CD4-positive, alpha-beta T cell treated with Interleukin-6 for 4 hours (primary cell): Measurements from ENCODE around the gene KANTR.
A peak's percentile ranks its signal among the peaks of the same experiment; 100 is the strongest.

Experiments
- DNase-seq: peaks from one replicate; pipeline ENCODE4 v3.0.0-alpha.2; 2020; ENCODE audit warnings: mixed read lengths

KANTR gene

DNA sequence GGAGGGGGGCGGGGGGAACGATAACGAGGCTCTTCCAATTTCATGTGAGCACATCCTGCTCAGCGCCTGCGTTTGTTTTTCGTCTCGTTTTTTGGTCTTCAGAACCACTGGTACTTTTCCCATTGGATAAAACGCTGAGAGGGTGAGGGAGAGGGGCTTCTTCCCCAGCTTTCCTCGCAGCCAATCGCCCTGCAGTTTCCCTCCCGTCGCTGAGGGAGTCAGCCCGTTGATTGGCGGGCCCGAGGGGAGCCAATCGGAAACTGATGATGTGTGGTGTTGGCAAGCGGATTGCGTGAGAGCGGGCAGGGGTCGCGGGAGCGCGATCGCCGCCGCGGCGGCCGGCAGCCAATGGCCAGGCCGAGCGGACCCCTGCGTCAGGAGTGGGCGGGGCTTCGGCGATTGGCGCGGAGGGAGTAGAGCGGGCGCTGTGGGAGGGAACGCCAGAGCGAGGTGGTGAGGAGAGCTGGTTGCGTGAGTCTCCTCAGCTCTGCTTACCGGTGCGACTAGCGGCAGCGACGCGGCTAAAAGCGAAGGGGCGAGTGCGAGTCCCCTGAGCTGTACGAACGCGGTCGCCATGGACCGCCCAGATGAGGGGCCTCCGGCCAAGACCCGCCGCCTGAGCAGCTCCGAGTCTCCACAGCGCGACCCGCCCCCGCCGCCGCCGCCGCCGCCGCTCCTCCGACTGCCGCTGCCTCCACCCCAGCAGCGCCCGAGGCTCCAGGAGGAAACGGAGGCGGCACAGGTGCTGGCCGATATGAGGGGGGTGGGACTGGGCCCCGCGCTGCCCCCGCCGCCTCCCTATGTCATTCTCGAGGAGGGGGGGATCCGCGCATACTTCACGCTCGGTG, 11.8 kb upstream of the KANTR start, which contains the start of gene TSPYL2:
TSPYL2 (plus strand) TSS at position 443 of the 848 bp plus-strand sequence; CDS start at position 575, 132 bp downstream.
- DNase-seq = peak; percentile 94

GRCh38 chrX:53082773-53083616, 10.9 kb upstream of the KANTR start:
- DNase-seq = no peak

DNA sequence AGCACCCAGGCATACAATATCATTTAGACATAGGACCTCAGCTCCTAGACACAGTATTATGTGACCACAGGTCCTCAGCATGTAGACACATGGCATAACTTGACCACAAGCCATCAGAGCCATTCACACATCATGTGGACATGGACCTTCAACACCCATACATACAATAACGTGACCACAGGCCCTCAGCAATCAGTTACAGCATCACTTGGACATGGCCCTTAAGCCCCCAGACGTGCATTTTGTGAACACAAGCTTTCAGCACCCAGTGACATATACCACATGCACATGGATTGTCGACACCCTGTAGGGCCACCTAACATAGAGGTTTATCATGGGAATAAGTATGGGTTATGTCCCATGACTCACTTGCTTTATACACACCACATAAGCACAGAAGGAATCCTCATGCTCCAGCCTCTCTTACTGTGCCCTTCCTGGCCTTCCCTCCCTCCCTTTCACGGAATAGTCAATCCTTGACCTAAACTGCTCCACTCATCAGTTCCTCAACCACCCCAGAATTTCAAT, 9.8 kb upstream of the KANTR start:
- no peak for DNase-seq

DNA sequence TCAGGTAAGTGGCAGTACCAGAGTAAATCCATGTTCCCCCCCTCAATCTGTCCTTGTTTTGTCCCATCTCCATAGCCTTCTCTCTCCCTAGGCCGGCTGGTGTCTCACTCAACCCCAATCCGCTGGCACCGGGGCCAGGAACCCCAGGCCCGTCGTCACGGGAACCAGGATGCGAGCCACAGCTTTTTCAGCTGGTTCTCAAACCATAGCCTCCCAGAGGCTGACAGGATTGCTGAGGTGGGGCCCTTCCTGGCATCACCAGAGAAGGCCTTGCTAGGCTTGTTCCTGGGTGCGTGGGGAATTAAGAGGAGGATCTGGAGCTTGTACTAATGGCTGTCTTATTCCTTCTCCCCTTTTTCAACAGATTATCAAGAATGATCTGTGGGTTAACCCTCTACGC, 9.1 kb upstream of the KANTR start:
- no peak for DNase-seq

DNA sequence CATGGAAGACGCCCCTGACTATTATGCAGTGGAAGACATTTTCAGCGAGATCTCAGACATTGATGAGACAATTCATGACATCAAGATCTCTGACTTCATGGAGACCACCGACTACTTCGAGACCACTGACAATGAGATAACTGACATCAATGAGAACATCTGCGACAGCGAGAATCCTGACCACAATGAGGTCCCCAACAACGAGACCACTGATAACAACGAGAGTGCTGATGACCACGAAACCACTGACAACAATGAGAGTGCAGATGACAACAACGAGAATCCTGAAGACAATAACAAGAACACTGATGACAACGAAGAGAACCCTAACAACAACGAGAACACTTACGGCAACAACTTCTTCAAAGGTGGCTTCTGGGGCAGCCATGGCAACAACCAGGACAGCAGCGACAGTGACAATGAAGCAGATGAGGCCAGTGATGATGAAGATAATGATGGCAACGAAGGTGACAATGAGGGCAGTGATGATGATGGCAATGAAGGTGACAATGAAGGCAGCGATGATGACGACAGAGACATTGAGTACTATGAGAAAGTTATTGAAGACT, 8.2 kb upstream of the KANTR start:
- DNase-seq = no peak

GRCh38 chrX:53086464-53086863, 7.5 kb upstream of the KANTR start:
- no peak for DNase-seq

GRCh38 chrX:53087388-53087831, 6.5 kb upstream of the KANTR start:
- no peak for DNase-seq

DNA sequence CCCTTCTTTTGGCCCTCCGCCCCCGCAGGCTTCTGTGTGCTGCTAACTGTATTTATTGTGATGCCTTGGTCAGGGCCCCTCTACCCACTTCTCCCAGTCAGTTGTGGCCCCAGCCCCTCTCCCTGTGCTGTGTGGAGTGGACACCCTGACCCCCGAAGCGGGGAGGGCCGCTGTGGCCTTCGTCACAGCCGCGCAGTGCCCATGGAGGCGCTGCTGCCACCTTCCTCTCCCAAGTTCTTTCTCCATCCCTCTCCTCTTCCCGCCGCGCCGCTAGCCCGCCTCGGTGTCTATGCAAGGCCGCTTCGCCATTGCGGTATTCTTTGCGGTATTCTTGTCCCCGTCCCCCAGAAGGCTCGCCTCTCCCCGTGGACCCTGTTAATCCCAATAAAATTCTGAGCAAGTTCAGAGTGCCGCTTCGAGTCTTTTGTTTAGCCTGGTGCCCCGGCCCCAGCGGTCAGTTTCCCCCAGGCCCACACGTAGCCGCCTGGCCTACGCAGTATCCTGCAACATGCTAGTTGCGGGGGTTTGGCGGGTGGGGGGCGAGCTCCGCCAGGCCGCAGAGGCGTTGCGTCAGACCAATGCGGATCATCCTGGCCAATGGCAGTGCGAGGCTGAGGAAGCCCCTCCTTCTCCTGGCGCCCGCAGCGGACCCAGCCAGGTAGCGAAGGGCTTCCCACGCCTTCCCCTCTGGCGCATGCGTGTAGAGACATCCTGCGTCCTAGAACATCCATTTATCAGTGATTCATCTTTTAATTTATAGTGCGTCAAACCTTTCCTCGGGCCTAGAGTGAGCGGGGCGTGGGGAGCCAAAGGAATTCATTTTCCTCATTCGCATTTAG, 5.6 kb upstream of the KANTR start:
- DNase-seq = peak; percentile 86

DNA sequence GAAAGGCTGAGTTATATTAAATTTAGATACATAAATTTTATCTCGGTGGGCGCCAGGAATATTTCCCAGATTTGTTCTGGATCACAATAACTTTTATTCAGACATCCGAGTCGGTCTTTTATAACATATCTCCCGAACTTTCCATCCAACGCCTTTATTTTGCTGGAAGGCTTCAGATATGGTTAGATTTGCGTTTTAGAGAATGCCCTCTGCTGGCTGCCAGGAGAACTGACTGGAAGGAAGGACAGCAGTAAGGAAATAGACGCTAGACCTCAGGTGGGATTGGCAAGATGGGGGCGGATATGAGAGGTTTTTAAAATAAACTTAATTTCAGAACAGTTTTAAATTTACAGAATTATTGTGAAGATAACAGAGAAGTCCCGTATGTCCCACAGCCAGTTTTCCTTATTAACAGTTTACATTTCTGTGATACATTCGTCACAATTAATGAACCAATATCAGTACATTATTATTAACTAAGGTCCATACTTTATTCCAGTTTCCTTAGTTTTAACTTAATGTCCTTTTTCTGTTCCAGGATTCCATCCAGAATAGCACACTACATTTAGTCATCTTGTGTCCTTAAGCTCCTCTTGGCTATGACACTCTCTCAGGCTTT, 4.6 kb upstream of the KANTR start:
- DNase-seq = peak; percentile 63

DNA sequence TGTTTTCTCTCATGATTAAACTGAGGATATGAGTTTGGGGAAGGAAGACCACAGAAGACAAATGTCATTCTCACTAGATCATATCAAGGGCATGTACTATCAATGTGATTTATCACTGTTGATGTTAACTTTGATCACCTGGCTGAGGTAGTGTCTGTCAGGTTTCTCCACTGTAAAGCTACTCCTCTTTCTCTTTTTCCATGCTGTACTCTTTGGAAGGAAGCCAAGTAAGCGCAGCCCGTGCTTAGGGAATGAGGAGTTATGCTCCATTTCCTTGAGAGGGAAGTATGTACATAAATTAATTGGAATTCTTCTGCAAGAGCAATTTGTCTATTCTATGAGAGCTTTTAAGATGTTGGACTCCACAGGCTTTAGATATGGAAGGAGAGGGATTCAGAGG, 4.0 kb upstream of the KANTR start:
- no peak for DNase-seq

DNA sequence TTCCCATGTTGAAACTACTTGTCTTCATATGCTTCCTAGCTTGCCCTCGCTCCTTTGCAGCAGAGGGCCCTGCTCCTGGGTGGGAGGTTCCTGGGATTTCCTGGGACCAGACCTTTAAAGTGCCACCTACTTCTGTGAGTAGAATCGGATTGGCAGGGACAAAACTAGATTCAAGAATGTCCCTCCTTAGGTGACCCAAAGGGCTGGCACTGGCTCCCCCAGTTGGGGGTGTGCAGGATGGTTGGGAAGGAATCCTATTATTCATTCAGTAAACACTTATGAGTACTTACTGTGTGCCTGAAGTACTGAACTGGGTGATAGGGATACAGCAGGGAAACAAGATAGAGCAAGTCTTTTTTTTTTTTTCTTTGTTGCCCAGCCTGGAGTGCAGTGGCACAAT, 2.6 kb upstream of the KANTR start:
- DNase-seq = no peak

DNA sequence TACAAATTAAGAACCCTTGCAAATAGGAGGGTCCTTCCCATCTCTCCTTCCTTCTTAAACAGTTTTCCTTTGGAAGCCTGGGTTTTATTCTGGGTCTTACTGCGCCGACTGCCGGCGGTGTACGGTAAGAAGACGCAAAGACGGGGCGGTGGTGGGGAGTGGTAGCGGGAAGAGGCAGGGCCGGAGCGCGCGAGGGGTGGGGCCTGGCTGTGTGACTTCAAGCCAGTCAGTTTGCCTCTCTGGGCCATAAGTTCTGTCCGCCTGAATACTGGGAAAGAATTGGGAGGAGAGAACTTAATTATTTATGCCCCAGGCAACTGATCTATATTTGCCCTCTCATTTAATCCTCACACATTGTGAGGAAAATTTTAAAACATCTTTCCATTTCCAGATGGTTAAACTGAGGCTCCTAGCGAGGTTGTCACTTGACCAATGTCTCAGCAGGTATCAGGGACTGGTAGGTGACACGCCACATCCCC, 726 bp upstream of the KANTR start:
- DNase-seq = peak; percentile 84

GRCh38 chrX:53094582-53094905, 602 bp downstream of the KANTR start:
- no peak for DNase-seq

GRCh38 chrX:53095796-53096195, 1.9 kb downstream of the KANTR start:
- no peak for DNase-seq

- DNase-seq = no peak
Observed at GRCh38 chrX:53114864-53115549, 21.1 kb downstream of the KANTR start.

DNA sequence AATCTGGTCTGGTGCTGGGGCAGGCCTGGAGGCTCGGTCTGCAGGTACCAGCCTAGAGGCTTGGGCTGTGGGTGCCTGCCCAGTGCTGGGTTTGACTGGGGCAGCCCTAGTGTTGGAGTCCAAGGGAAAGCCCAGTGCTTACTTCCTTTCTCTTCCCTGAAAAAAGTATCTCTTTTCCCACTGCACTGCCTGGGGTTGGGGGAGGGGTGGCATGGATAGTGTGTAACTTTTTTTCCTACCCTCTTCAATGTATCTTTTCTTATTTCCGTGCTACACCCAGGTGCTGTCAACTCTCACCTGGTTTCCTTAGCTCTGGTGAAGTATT, 21.6 kb downstream of the KANTR start:
- DNase-seq = no peak

GRCh38 chrX:53116101-53116500, 22.2 kb downstream of the KANTR start:
- no peak for DNase-seq

DNA sequence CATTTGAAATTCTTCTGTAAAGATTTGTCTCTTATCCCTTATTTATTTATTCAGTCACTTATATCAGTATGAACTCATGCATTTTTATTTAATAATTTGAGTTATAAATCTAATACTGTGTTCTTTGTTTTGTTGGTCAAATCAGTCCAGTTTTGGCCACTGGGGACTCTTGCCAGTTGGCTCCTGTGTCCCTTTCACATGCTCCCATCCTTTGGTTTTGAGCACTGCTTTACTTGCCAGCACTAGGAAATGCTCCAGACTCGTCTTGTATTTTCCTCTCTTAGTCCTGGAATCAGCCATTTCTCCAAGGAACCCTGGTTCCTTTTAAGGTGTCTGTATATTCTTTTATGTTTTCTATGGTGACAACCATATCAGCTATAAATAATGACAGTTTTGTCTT, 28.1 kb downstream of the KANTR start:
- no peak for DNase-seq

- no peak for DNase-seq
Observed at GRCh38 chrX:53125506-53125905, 31.6 kb downstream of the KANTR start.

DNA sequence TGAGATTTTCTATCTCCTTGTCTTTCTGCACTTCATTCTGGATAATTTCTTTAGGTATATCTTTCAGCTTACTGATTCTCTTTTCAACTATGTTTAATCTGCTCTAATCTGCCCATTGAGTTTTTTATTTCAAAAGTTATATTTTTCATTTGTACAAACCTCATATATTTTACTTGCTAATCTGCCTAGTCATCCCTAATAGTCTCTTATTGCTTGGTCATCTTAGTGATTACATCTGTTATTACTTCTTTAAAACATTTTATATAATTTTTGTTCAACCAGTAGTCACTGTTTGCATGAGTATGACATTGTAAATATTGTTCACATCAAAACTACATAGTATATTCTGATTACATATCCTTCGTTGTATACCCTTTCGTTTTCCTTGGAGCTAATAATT, 32.4 kb downstream of the KANTR start:
- DNase-seq = no peak

DNA sequence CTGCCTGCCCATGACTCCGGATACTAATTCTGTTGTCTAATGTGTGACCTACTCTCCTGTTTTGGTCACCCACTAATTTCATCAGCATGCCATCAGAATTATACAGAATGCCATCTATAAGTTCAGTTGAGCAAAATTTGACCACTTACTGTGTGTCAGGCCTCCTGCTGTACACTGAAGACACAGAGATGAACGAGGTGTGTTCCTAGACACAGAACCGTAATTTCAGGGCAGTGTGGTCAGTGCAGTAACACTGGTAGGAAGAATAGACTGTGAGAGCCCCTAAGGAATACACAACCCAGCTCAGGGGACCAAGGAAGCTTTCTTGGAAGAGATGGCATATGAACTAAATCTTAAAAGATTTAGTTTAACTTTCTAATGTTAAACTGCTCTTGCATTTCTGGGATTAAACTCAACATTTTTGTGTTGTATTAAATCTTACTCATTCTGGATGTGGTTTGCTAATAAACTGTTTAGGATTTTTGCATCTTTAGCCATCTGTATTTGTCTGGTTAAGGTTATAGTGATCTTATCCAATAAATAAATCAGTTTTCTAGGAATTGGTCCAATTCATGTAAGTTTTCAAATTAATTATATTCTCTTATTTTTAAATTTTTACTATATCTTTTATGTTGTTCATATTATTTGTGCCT, 34.3 kb downstream of the KANTR start:
- DNase-seq = no peak
